BE2C (cell line): ENCODE results near the gene STX3.
A peak's percentile ranks its signal among the peaks of the same experiment; 100 is the strongest.
"Not testable (repeated sequence)": the region's sequence is repeated elsewhere in the genome, so short reads cannot be mapped to it uniquely, and the experiment has no call there.

Experiments used
- DNase-seq: peaks from one replicate; pipeline ENCODE4 v3.0.0-alpha.2; 2020
- H3K27me3 ChIP-seq: fragments of 250-450 bp; sonication (Bioruptor Pico); 2 replicates; pipeline ENCODE4 v1.5.1; 2020; ENCODE audit warnings: mild to moderate bottlenecking
- H3K36me3 ChIP-seq: fragments of 250-450 bp; sonication (Bioruptor Pico); 2 replicates; pipeline ENCODE4 v1.5.1; 2020; ENCODE audit warnings: mild to moderate bottlenecking
- H3K4me1 ChIP-seq: fragments of 250-450 bp; sonication (Bioruptor Pico); 2 replicates; pipeline ENCODE4 v1.5.1; 2020
- H3K4me3 ChIP-seq: 2 replicates; pipeline ENCODE4 v1.5.1; 2011; ENCODE audit warnings: low read depth, low read length
- H3K9me3 ChIP-seq: fragments of 250-450 bp; sonication (Bioruptor Pico); 2 replicates; pipeline ENCODE4 v1.5.1; 2020
- CTCF ChIP-seq: IDR thresholded peaks from 2 replicates; pipeline ENCODE4 v1.5.1; 2012; ENCODE audit warnings: mild to moderate bottlenecking, low read depth, low read length

Gene STX3

GRCh38 chr11:59810911-59811259 lies 55.7 kb downstream of the STX3 start:
- H3K4me1 ChIP-seq = no peaks in the 10 kb centered on the region
- H3K9me3 ChIP-seq = no peaks in the 10 kb centered on the region; the same call in 1 of the 2 replicates
- no peak for TF ChIP-seq CTCF
- H3K27me3 ChIP-seq = no peaks in the 10 kb centered on the region
- peak overlapping the region; percentile 89 for H3K4me3 ChIP-seq
- no peaks in the 10 kb centered on the region for H3K36me3 ChIP-seq
- DNase-seq = no peak

GRCh38 chr11:59812220-59812619 lies 57.0 kb downstream of the STX3 start:
- no peaks in the 10 kb centered on the region for H3K36me3 ChIP-seq
- DNase-seq = no peak
- H3K4me3 ChIP-seq = no peak overlapping the region
- no peaks in the 10 kb centered on the region for H3K4me1 ChIP-seq
- no peak for TF ChIP-seq CTCF
- H3K27me3 ChIP-seq = no peaks in the 10 kb centered on the region
- H3K9me3 ChIP-seq = no peaks in the 10 kb centered on the region; the same call in 1 of the 2 replicates

GRCh38 chr11:59813364-59813763 lies 58.2 kb downstream of the STX3 start:
- TF ChIP-seq CTCF = no peak
- no peak for DNase-seq

GRCh38 chr11:59814021-59814420 lies 58.8 kb downstream of the STX3 start:
- TF ChIP-seq CTCF = no peak
- no peak overlapping the region for H3K4me3 ChIP-seq
- H3K27me3 ChIP-seq = no peaks in the 10 kb centered on the region
- no peak for DNase-seq
- H3K9me3 ChIP-seq = no peaks in the 10 kb centered on the region; the same call in 1 of the 2 replicates
- H3K4me1 ChIP-seq = no peaks in the 10 kb centered on the region
- H3K36me3 ChIP-seq = no peaks in the 10 kb centered on the region

More at GRCh38 chr11:59813364-59813763, 58.2 kb downstream of the STX3 start:
- no peaks in the 10 kb centered on the region for H3K36me3 ChIP-seq
- H3K27me3 ChIP-seq = no peaks in the 10 kb centered on the region
- H3K9me3 ChIP-seq = no peaks in the 10 kb centered on the region; the same call in 1 of the 2 replicates
- H3K4me3 ChIP-seq = no peak overlapping the region
- H3K4me1 ChIP-seq = no peaks in the 10 kb centered on the region

- H3K27me3 ChIP-seq = no peaks in the 10 kb centered on the region
- no peak for DNase-seq
- TF ChIP-seq CTCF = no peak
- no peaks in the 10 kb centered on the region for H3K36me3 ChIP-seq
- no peaks in the 10 kb centered on the region for H3K9me3 ChIP-seq
- no peak overlapping the region for H3K4me3 ChIP-seq
- no peaks in the 10 kb centered on the region for H3K4me1 ChIP-seq
These were observed 60.6 kb downstream of the STX3 start for GRCh38 chr11:59815754-59816153.

- H3K9me3 ChIP-seq, H3K4me1 ChIP-seq, H3K27me3 ChIP-seq, H3K36me3 ChIP-seq, H3K4me3 ChIP-seq, DNase-seq: not testable (repeated sequence)
These were observed 61.3 kb downstream of the STX3 start for GRCh38 chr11:59816434-59816833.

- no peak for TF ChIP-seq CTCF
- DNase-seq = no peak
- Histone ChIP-seq H3K9me3 (no peaks in the 10 kb centered on the region), H3K4me1 (no peaks in the 10 kb centered on the region), H3K27me3 (no peaks in the 10 kb centered on the region), H3K36me3 (no peaks in the 10 kb centered on the region), H3K4me3 (no peak overlapping the region)
These were observed 63.4 kb downstream of the STX3 start for GRCh38 chr11:59818572-59818971.
